T-helper 2 cell (primary cell): ENCODE measurements around the gene PTDSS2.
A peak's percentile ranks its signal among the peaks of the same experiment; 100 is the strongest.
"Not testable (repeated sequence)": the region's sequence is repeated elsewhere in the genome, so short reads cannot be mapped to it uniquely, and the experiment has no call there.

Experiments used
- DNase-seq, 5 experiments: peaks; one replicate each; pipeline versions ENCODE4 v3.0.0 to v3.0.0-alpha.2; 2012 to 2022
- total RNA-seq, 2 donors: gene quantifications; one replicate each; lab custom pipeline; 2026; lab: John Stamatoyannopoulos, UW

PTDSS2 gene
- total RNA-seq, result 13.4 to 14.9 reads per million in 2 donors

- DNase-seq, result peak; percentile 85 to 97 (median 90)
Measured at GRCh38 chr11:449889-450808, at the start of gene PTDSS2. PTDSS2 (plus strand) TSS chr11:450279; CDS start chr11:450456, 177 bp downstream.

GRCh38 chr11:401196-401595 lies 48.9 kb upstream of the PTDSS2 start:
- not testable (repeated sequence) for DNase-seq

- DNase-seq, result no peak
Measured at GRCh38 chr11:403021-403760, 46.9 kb upstream of the PTDSS2 start.

- DNase-seq, result no peak
Measured at GRCh38 chr11:403761-404431, 46.2 kb upstream of the PTDSS2 start.

GRCh38 chr11:404551-405264 lies 45.4 kb upstream of the PTDSS2 start:
- DNase-seq, result no peak

- DNase-seq, result no peak
Measured at GRCh38 chr11:405323-405953, 44.6 kb upstream of the PTDSS2 start.

- no peak for DNase-seq
Measured at GRCh38 chr11:405954-406795, 43.9 kb upstream of the PTDSS2 start.

GRCh38 chr11:406796-407650 lies 43.1 kb upstream of the PTDSS2 start:
- DNase-seq, result peak; percentile 79 to 98 (median 92)

GRCh38 chr11:407651-408123 lies 42.4 kb upstream of the PTDSS2 start:
- no peak for DNase-seq

- DNase-seq, result no peak
Measured at GRCh38 chr11:408154-409007, 41.7 kb upstream of the PTDSS2 start.

GRCh38 chr11:409008-409599 lies 41.0 kb upstream of the PTDSS2 start:
- DNase-seq, result no peak

GRCh38 chr11:409600-410483 lies 40.2 kb upstream of the PTDSS2 start:
- DNase-seq, result peak in 1 of 5 experiments; percentile 26

- DNase-seq, result not testable (repeated sequence)
Measured at GRCh38 chr11:410711-411110, 39.4 kb upstream of the PTDSS2 start.

GRCh38 chr11:411520-411919 lies 38.6 kb upstream of the PTDSS2 start:
- not testable (repeated sequence) for DNase-seq

- peak in 1 of 5 experiments; percentile 2 for DNase-seq
Measured at GRCh38 chr11:412641-413119, 37.4 kb upstream of the PTDSS2 start.

GRCh38 chr11:413120-414081 lies 36.7 kb upstream of the PTDSS2 start:
- peak in 2 of 5 experiments; percentile 3 to 71 for DNase-seq
